ENCODE results near the gene SCN3B. TPM values are rescaled to one million over a fixed set of nuclear protein-coding genes. Genes with fewer than 3 reads are reported as not detected.

SCN3B gene
- total RNA-seq, 1 donor from 2014 or later, result not detected

DNA sequence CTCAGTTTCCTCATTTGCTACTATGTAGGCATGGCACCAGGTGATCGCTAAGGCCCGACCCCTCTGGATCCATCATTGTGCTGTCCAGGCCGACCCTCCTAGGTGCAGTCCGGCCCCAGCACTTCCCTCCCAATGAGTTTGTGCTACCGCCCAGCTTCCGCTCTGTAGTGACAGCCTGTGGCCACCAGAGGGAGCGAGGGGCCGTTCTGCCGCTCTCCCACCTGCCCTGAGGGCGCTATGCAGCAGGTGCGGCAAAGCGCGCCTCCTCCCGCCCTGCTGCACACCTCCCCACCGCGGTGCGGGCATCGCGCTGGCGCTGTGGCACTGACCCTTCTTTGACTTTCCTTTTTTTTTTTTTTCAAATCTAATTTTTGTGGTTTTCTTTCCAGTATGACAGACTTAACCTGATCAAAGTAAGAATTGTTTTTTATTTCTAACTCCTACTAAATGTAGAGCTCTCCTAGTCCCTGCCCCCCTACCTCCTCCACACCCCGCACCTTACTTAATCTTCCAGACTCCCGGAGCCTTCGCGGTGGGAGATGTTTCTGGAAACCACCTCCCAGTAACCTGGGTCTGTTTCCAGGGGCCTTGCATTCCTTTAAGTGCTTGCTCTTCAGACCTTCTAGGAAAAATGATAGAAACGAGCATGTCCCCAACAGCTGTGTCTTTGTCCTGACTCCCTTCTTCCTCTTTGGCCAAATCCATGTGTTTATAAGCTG, 73.7 kb downstream of the SCN3B start:
- H3K9ac ChIP-seq, result no peak overlapping the region
- no peak overlapping the region for H3K27ac Mint-ChIP-seq
- no peaks in the 10 kb centered on the region for H3K27me3 ChIP-seq
- H3K79me2 ChIP-seq (ENCODE audit: low read depth), result no peaks in the 10 kb centered on the region
- TF ChIP-seq, protein P1, sequence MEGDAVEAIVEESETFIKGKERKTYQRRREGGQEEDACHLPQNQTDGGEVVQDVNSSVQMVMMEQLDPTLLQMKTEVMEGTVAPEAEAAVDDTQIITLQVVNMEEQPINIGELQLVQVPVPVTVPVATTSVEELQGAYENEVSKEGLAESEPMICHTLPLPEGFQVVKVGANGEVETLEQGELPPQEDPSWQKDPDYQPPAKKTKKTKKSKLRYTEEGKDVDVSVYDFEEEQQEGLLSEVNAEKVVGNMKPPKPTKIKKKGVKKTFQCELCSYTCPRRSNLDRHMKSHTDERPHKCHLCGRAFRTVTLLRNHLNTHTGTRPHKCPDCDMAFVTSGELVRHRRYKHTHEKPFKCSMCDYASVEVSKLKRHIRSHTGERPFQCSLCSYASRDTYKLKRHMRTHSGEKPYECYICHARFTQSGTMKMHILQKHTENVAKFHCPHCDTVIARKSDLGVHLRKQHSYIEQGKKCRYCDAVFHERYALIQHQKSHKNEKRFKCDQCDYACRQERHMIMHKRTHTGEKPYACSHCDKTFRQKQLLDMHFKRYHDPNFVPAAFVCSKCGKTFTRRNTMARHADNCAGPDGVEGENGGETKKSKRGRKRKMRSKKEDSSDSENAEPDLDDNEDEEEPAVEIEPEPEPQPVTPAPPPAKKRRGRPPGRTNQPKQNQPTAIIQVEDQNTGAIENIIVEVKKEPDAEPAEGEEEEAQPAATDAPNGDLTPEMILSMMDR (IDR thresholded peaks at IDR 0.05), result peak; percentile 90
- TF ChIP-seq EZH2 (IDR thresholded peaks at IDR 0.05), result no peak
- H3F3A ChIP-seq (ENCODE audit: low read depth), result peaks cover 7% of the 10 kb centered on the region
- peaks cover 3% of the 10 kb centered on the region for H3K27me3 Mint-ChIP-seq (ENCODE audit: insufficient read depth, low read depth)
- H3K36me3 Mint-ChIP-seq, result no peaks in the 10 kb centered on the region
- peak; percentile 87 for DNase-seq (ENCODE audit: low spot score)
- H2AFZ ChIP-seq (replicated peaks), result no peak overlapping the region
- no peaks in the 10 kb centered on the region for H3K9me3 ChIP-seq (ENCODE audit: low read depth)
- H3K4me3 ChIP-seq, result no peak overlapping the region
- H3K36me3 ChIP-seq, result no peaks in the 10 kb centered on the region
- no peak overlapping the region for H3K27ac ChIP-seq
- H3K4me3 Mint-ChIP-seq, result no peak overlapping the region
- peaks cover 36% of the 10 kb centered on the region for H4K20me1 ChIP-seq (ENCODE audit: low read depth)
- peaks cover 18% of the 10 kb centered on the region for H3K4me1 Mint-ChIP-seq
- H3K4me1 ChIP-seq, result peaks cover 26% of the 10 kb centered on the region
- no peak overlapping the region for H3K4me2 ChIP-seq
- H3K9me3 Mint-ChIP-seq, result no peaks in the 10 kb centered on the region

DNA sequence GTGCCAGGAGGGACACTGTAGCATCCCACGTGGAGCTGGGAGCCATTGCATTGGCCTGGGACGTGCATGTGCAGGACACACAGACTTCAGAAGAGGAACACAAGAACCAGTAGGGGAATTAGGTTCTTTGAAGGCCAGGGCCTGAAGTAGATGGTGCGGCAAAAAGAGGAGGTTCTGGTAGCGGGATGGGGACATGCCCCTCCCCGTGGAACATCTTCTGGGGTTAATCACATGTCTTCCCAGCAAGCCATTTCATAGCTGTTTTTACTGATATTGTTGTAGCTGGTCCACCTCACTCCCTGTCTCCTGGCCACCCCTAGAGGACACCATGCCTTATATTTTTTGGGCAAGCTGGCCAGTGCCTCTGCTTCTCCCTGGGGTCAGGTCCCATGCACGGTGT, 74.3 kb downstream of the SCN3B start:
- Histone ChIP-seq H3K4me3 (no peak overlapping the region), H3K27ac (no peak overlapping the region), H3K79me2 (ENCODE audit: low read depth) (peaks cover 3% of the 10 kb centered on the region), H3K4me2 (no peak overlapping the region), H3K9me3 (ENCODE audit: low read depth) (no peaks in the 10 kb centered on the region), H3K27me3 (no peaks in the 10 kb centered on the region), H3K9ac (no peak overlapping the region), H3K36me3 (no peaks in the 10 kb centered on the region), H3F3A (ENCODE audit: low read depth) (peaks cover under 1% of the 10 kb centered on the region), H3K4me1 (peaks cover 20% of the 10 kb centered on the region), H4K20me1 (ENCODE audit: low read depth) (peaks cover 30% of the 10 kb centered on the region), H2AFZ (replicated peaks) (no peak overlapping the region)
- no peak for DNase-seq (ENCODE audit: low spot score)
- TF ChIP-seq EZH2 (IDR thresholded peaks at IDR 0.05) (no peak), EZH2phosphoT487 (IDR thresholded peaks at IDR 0.05) (no peak)
- TF ChIP-seq, protein P1 (IDR thresholded peaks at IDR 0.05), result no peak
- Mint-ChIP-seq H3K4me1 (peaks cover 13% of the 10 kb centered on the region), H3K27me3 (ENCODE audit: insufficient read depth, low read depth) (peaks cover 3% of the 10 kb centered on the region), H3K4me3 (no peak overlapping the region), H3K27ac (no peak overlapping the region), H3K9me3 (no peaks in the 10 kb centered on the region), H3K36me3 (no peaks in the 10 kb centered on the region)

DNA sequence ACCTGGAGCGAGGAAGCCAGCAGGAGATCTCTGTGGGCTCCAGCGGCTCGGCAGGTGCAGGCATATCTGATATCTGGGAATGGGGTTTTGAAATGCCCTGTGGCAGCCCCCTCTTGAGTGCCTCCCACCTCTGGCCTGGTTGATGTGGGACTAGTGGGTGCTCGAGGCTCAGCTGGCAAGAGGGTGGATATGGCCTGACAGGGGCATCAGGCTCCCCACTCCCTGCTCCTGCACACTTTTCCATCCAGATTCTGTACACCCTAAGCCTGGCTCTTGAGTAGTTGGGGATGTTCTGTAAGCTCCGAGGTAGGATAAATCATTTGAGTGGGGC, 75.0 kb downstream of the SCN3B start:
- peaks cover 3% of the 10 kb centered on the region for H3K79me2 ChIP-seq (ENCODE audit: low read depth)
- H3K4me1 Mint-ChIP-seq, result peaks cover 10% of the 10 kb centered on the region
- H4K20me1 ChIP-seq (ENCODE audit: low read depth), result peaks cover 29% of the 10 kb centered on the region
- no peaks in the 10 kb centered on the region for H3K36me3 Mint-ChIP-seq
- TF ChIP-seq EZH2phosphoT487 (IDR thresholded peaks at IDR 0.05) (no peak), EZH2 (IDR thresholded peaks at IDR 0.05) (no peak)
- TF ChIP-seq, protein P1 (IDR thresholded peaks at IDR 0.05), result no peak
- H3K4me2 ChIP-seq, result no peak overlapping the region
- no peak for DNase-seq (ENCODE audit: low spot score)
- no peaks in the 10 kb centered on the region for H3F3A ChIP-seq (ENCODE audit: low read depth)
- H3K27ac ChIP-seq, result no peak overlapping the region
- no peaks in the 10 kb centered on the region for H3K27me3 Mint-ChIP-seq (ENCODE audit: insufficient read depth, low read depth)
- H3K27ac Mint-ChIP-seq, result no peak overlapping the region
- H3K36me3 ChIP-seq, result no peaks in the 10 kb centered on the region
- no peaks in the 10 kb centered on the region for H3K9me3 Mint-ChIP-seq
- H3K9ac ChIP-seq, result no peak overlapping the region
- peaks cover 15% of the 10 kb centered on the region for H3K4me1 ChIP-seq
- H3K27me3 ChIP-seq, result no peaks in the 10 kb centered on the region
- no peak overlapping the region for H3K4me3 Mint-ChIP-seq
- no peak overlapping the region for H3K4me3 ChIP-seq
- H2AFZ ChIP-seq (replicated peaks), result no peak overlapping the region
- no peaks in the 10 kb centered on the region for H3K9me3 ChIP-seq (ENCODE audit: low read depth)

Other genes starting within 250 kb of the SCN3B start
- 12.6 and 32.6 TPM in 2 replicates for gene GRAMD1B, start 224.4 kb downstream of the SCN3B start, total RNA-seq (ENCODE audit: low replicate concordance)
- 15.5 and 16.4 TPM in 2 replicates for gene ZNF202, start 87.0 kb upstream of the SCN3B start, total RNA-seq (ENCODE audit: low replicate concordance)
- not detected in 2 replicates for gene OR6X1, start 99.9 kb upstream of the SCN3B start, total RNA-seq (ENCODE audit: low replicate concordance)
- not detected in 2 replicates for gene OR6M1, start 151.7 kb upstream of the SCN3B start, total RNA-seq (ENCODE audit: low replicate concordance)
- gene TMEM225, start 231.0 kb upstream of the SCN3B start, total RNA-seq (ENCODE audit: low replicate concordance), result not detected in 2 replicates
- gene OR8D4, start 247.5 kb upstream of the SCN3B start, total RNA-seq (ENCODE audit: low replicate concordance), result not detected in 2 replicates

All from neural progenitor cell (in vitro differentiated cells).